ENCODE results near the gene VASN. TPM values are rescaled to one million over a fixed set of nuclear protein-coding genes. Genes with fewer than 3 reads are reported as not detected.
"Not testable (repeated sequence)": the region's sequence is repeated elsewhere in the genome, so short reads cannot be mapped to it uniquely, and the experiment has no call there.

The VASN gene
- total RNA-seq, 2 donors from 2014 or later = 10.4 to 12.1 TPM

GRCh38 chr16:4391631-4392381, 20.2 kb downstream of the VASN start:
- H3K4me3 ChIP-seq (ENCODE audit: low read length) = no peak overlapping the region
- Mint-ChIP-seq H3K36me3 (ENCODE audit: low read depth) (peaks cover 10% of the 10 kb centered on the region), H3K27me3 (ENCODE audit: insufficient read depth) (no peaks in the 10 kb centered on the region), H3K4me1 (peaks cover 9% of the 10 kb centered on the region), H3K4me3 (no peak overlapping the region), H3K27ac (peak overlapping the region; percentile 66), H3K9me3 (no peaks in the 10 kb centered on the region)
- 78 to 82% methylated on average over 19 to 21 of the region's 22 CpGs for WGBS, 2 experiments (ENCODE audit: insufficient coverage in 1 of 2, insufficient read length in 1 of 2)
- H3K27ac ChIP-seq (ENCODE audit: low read depth, low read length) = peak overlapping the region; percentile 16
- H3K36me3 ChIP-seq (ENCODE audit: control insufficient read depth, insufficient read depth, low read length) = peaks cover 4% of the 10 kb centered on the region
- H3K27me3 ChIP-seq (ENCODE audit: control insufficient read depth, insufficient read depth, low read length, poor library complexity, severe bottlenecking) = no peaks in the 10 kb centered on the region
- peak; percentile 86 for DNase-seq
- H3K4me1 ChIP-seq (ENCODE audit: control insufficient read depth, insufficient read depth, low read length) = no peaks in the 10 kb centered on the region
- no peaks in the 10 kb centered on the region for H3K9me3 ChIP-seq (ENCODE audit: control insufficient read depth, low read length)
- no peak overlapping the region for H3K9ac ChIP-seq (ENCODE audit: extremely low read depth, low read length, poor library complexity, severe bottlenecking)
- no peak for TF ChIP-seq CTCF (conservative IDR thresholded peaks at IDR 0.05)

GRCh38 chr16:4392382-4393239, 21.0 kb downstream of the VASN start:
- no peak overlapping the region for H3K4me3 Mint-ChIP-seq
- peak overlapping the region; percentile 80 for H3K27ac Mint-ChIP-seq
- peak overlapping the region; percentile 16 for H3K27ac ChIP-seq (ENCODE audit: low read depth, low read length)
- no peaks in the 10 kb centered on the region for H3K9me3 Mint-ChIP-seq
- no peak overlapping the region for H3K4me3 ChIP-seq (ENCODE audit: low read length)
- TF ChIP-seq CTCF (conservative IDR thresholded peaks at IDR 0.05) = no peak
- peaks cover 9% of the 10 kb centered on the region for H3K4me1 Mint-ChIP-seq
- H3K9ac ChIP-seq (ENCODE audit: extremely low read depth, low read length, poor library complexity, severe bottlenecking) = no peak overlapping the region
- H3K9me3 ChIP-seq (ENCODE audit: control insufficient read depth, low read length) = no peaks in the 10 kb centered on the region
- no peaks in the 10 kb centered on the region for H3K27me3 Mint-ChIP-seq (ENCODE audit: insufficient read depth)
- no peaks in the 10 kb centered on the region for H3K4me1 ChIP-seq (ENCODE audit: control insufficient read depth, insufficient read depth, low read length)
- no peaks in the 10 kb centered on the region for H3K27me3 ChIP-seq (ENCODE audit: control insufficient read depth, insufficient read depth, low read length, poor library complexity, severe bottlenecking)
- peaks cover 4% of the 10 kb centered on the region for H3K36me3 ChIP-seq (ENCODE audit: control insufficient read depth, insufficient read depth, low read length)
- WGBS, 2 experiments (ENCODE audit: insufficient coverage in 1 of 2, insufficient read length in 1 of 2) = 57 to 59% methylated on average over 13 to 27 of the region's 27 CpGs
- peaks cover 10% of the 10 kb centered on the region for H3K36me3 Mint-ChIP-seq (ENCODE audit: low read depth)
- peak; percentile 91 for DNase-seq

GRCh38 chr16:4393240-4393600, 21.6 kb downstream of the VASN start:
- Histone ChIP-seq H3K27ac (ENCODE audit: low read depth, low read length) (no peak overlapping the region), H3K4me3 (ENCODE audit: low read length) (no peak overlapping the region), H3K4me1 (ENCODE audit: control insufficient read depth, insufficient read depth, low read length) (no peaks in the 10 kb centered on the region), H3K27me3 (ENCODE audit: control insufficient read depth, insufficient read depth, low read length, poor library complexity, severe bottlenecking) (no peaks in the 10 kb centered on the region), H3K36me3 (ENCODE audit: control insufficient read depth, insufficient read depth, low read length) (peaks cover 4% of the 10 kb centered on the region), H3K9ac (ENCODE audit: extremely low read depth, low read length, poor library complexity, severe bottlenecking) (no peak overlapping the region), H3K9me3 (ENCODE audit: control insufficient read depth, low read length) (no peaks in the 10 kb centered on the region)
- Mint-ChIP-seq H3K36me3 (ENCODE audit: low read depth) (peaks cover 10% of the 10 kb centered on the region), H3K9me3 (no peaks in the 10 kb centered on the region), H3K4me1 (peaks cover 9% of the 10 kb centered on the region), H3K27ac (peak overlapping the region; percentile 80), H3K4me3 (no peak overlapping the region), H3K27me3 (ENCODE audit: insufficient read depth) (no peaks in the 10 kb centered on the region)
- no peak for TF ChIP-seq CTCF (conservative IDR thresholded peaks at IDR 0.05)
- no peak for DNase-seq
- WGBS, 2 experiments (ENCODE audit: insufficient coverage in 1 of 2, insufficient read length in 1 of 2) = 91% methylated on average over 6 of the region's 6 CpGs

- not testable (repeated sequence) for H3K4me3 ChIP-seq (ENCODE audit: low read length); H3K9me3 Mint-ChIP-seq; H3K9me3 ChIP-seq (ENCODE audit: control insufficient read depth, low read length); H3K4me1 ChIP-seq (ENCODE audit: control insufficient read depth, insufficient read depth, low read length); H3K36me3 ChIP-seq (ENCODE audit: control insufficient read depth, insufficient read depth, low read length); H3K27me3 Mint-ChIP-seq (ENCODE audit: insufficient read depth); H3K27ac ChIP-seq (ENCODE audit: low read depth, low read length); H3K4me3 Mint-ChIP-seq; H3K27ac Mint-ChIP-seq; DNase-seq; H3K27me3 ChIP-seq (ENCODE audit: control insufficient read depth, insufficient read depth, low read length, poor library complexity, severe bottlenecking); H3K4me1 Mint-ChIP-seq; H3K9ac ChIP-seq (ENCODE audit: extremely low read depth, low read length, poor library complexity, severe bottlenecking)
- 91 to 94% methylated on average over 13 to 15 of the region's 15 CpGs for WGBS, 2 experiments (ENCODE audit: insufficient coverage in 1 of 2, insufficient read length in 1 of 2)
- H3K36me3 Mint-ChIP-seq (ENCODE audit: low read depth) = peaks cover 10% of the 10 kb centered on the region
These were observed 22.2 kb downstream of the VASN start for GRCh38 chr16:4393850-4394249.
